Stimulated activated naive B cell treated with anti-CD40 and anti-IgM and Interleukin-4, amounts not matched to agents 10 μg/mL and 1 μg/mL and 100 μg/mL, for 72 hours (primary cell): Measurements from ENCODE around the gene FAM25G.
"Not testable (repeated sequence)": the region's sequence is repeated elsewhere in the genome, so short reads cannot be mapped to it uniquely, and the experiment has no call there.

Experiments used
- ATAC-seq, 2 donors: fragments of 150-1000 bp; cut with Tn5 transposase; replicated peaks; 2 replicates each; pipeline ENCODE4 v1.10.0; 2021; ENCODE audit warnings: moderate library complexity in 1 of 2
- DNase-seq: peaks from one replicate; pipeline ENCODE4 v3.0.0; 2021
- H3K27ac Mint-ChIP-seq: one replicate; pipeline ENCODE4 v1.8.0; 2022; ENCODE audit warnings: mild to moderate bottlenecking, mixed read lengths
- H3K27me3 Mint-ChIP-seq, 2 donors: one replicate each; pipeline ENCODE4 v1.8.0; 2022; ENCODE audit warnings: mixed read lengths in 2 of 2
- H3K36me3 Mint-ChIP-seq, 2 donors: one replicate each; pipeline ENCODE4 v1.8.0; 2022; ENCODE audit warnings: mixed read lengths in 2 of 2, mild to moderate bottlenecking in 1 of 2
- H3K4me1 Mint-ChIP-seq, 2 donors: one replicate each; pipeline ENCODE4 v1.8.0; 2022; ENCODE audit warnings: mixed read lengths in 2 of 2, mild to moderate bottlenecking in 1 of 2
- H3K4me3 Mint-ChIP-seq, 2 donors: one replicate each; pipeline ENCODE4 v1.8.0; 2022; ENCODE audit warnings: mild to moderate bottlenecking in 2 of 2, mixed read lengths in 2 of 2, moderate library complexity in 1 of 2
- H3K9me3 Mint-ChIP-seq, 2 donors: one replicate each; pipeline ENCODE4 v1.8.0; 2022; ENCODE audit warnings: mixed read lengths in 2 of 2, mild to moderate bottlenecking in 1 of 2

Gene FAM25G

DNA sequence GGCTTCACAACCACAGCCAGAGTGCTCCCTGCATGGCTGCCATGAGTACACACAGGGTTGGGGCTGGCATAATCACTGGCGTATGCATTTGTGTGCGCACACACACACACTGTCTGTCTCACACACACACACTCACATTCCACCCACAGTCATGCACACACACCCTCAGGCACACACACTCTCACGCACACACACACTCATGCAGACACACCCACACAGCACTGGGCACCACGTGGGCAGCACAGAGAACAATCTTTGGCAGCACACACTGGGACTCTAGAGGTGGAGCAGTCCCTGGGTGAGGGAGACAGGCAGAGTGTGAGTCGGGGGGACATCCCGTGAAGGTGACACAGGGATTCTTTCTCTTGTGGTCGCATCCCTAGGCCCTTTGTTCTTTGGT is 18.0 kb downstream of the FAM25G start:
- not testable (repeated sequence) for H3K27me3 Mint-ChIP-seq, ATAC-seq, H3K4me1 Mint-ChIP-seq, DNase-seq, H3K4me3 Mint-ChIP-seq, H3K36me3 Mint-ChIP-seq, H3K27ac Mint-ChIP-seq, H3K9me3 Mint-ChIP-seq

DNA sequence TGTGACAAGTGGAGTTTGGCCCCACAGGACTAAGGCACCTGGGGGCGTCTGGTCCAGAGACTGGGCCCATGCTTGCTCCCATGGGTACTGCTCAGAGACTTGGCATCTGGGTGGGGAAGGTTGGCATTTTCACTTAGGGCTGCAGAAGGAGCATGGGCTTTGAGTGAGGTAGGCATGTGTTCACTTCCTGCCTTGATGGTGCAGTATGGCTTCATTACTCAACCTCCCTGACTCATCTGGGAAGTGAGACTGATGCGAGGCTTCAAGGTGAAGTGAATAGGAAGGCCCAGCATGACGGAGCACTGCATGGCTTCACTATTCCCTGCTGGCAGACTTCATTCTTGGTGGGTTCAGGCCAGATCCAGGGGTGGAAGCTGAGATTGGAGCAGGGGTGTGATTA is 18.9 kb downstream of the FAM25G start:
- not testable (repeated sequence) for H3K4me1 Mint-ChIP-seq, H3K27me3 Mint-ChIP-seq, H3K9me3 Mint-ChIP-seq, H3K36me3 Mint-ChIP-seq, DNase-seq, H3K27ac Mint-ChIP-seq, H3K4me3 Mint-ChIP-seq
- peak in 1 of 2 donors; percentile 67 for ATAC-seq

DNA sequence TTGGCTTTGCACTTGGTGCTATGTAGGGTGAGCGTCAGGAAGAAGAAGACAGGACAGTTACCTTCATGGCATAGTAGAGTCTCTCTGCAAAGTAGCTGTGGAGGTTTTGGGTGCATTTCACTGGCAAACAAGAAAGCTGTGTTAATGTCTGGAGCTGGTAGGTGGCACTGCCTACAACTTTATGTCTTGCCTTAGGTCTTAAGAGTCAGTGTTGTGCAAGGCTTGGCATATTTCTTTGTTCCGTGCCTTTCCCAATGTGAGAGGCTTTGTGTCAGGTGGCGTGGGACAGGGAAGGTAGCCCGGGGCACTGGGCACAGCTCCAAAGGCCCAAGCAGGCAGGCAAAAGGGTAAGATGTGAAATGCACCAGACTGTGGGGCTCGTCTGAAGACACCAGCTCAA is 19.4 kb downstream of the FAM25G start:
- H3K27me3 Mint-ChIP-seq, H3K27ac Mint-ChIP-seq, ATAC-seq: not testable (repeated sequence)

DNA sequence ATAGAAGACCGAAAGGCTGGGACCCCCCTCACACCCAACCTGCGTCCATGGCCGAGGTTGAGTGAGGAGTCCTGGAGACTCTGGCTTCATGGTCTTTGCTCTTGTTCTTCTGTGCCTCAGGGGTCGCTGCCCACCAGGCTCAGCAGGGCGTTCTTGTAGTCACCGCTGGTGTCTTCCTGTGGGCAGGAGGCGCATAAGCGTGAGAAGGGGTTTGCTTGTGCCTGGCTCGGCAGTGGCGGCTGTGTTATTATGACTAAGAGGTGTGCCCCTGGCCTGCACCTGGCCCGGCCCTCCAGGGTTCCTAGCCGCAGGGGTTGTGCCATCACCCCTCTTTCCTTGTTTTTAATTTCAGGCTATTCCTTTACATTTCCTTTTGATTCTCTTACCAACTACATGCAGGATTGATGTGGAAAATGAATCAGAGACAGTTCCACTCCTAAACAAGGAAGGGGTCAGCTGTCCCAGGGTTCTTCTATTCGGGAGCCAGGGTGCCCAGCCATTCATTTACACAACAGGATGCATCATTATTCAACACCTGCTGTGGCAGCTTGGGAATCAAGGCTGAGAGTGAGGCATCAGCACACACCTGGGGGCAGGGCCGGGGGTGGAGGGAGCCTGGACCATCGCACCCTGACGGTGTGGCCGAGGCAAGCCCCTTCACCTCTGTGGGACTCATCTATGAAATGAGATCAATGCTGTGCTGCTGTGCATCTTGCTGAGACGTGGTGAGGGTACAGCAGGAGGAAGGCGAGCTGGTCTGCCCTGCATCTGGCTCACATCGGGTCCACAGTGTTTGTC is 22.6 kb downstream of the FAM25G start:
- not testable (repeated sequence) for DNase-seq, H3K27ac Mint-ChIP-seq, H3K4me3 Mint-ChIP-seq, H3K9me3 Mint-ChIP-seq, H3K27me3 Mint-ChIP-seq, H3K4me1 Mint-ChIP-seq, ATAC-seq, H3K36me3 Mint-ChIP-seq

More for the DNA sequence above, 19.4 kb downstream of the FAM25G start:
- H3K36me3 Mint-ChIP-seq, H3K4me1 Mint-ChIP-seq, DNase-seq, H3K9me3 Mint-ChIP-seq, H3K4me3 Mint-ChIP-seq: not testable (repeated sequence)

DNA sequence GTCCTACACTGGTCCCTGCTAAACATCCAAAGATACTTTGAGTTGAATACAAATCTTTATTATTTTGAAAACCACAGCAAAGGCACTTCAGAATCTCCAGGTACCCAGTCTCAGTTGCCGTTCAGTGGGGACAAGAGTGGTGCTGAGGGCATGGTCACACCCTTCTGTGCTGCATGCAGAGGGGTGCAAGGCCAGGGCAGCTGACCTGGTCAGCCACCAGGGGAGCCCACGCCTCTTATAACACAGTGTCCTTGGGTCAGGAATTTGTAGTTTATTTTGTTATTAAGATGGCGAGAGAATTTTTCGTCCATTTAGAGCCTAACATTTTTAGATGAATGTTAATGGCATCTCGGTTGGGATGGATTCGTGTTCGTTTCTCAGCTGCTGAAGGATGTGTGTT is 23.5 kb downstream of the FAM25G start:
- not testable (repeated sequence) for H3K27ac Mint-ChIP-seq, H3K27me3 Mint-ChIP-seq, H3K4me3 Mint-ChIP-seq, ATAC-seq, DNase-seq, H3K9me3 Mint-ChIP-seq, H3K36me3 Mint-ChIP-seq, H3K4me1 Mint-ChIP-seq

DNA sequence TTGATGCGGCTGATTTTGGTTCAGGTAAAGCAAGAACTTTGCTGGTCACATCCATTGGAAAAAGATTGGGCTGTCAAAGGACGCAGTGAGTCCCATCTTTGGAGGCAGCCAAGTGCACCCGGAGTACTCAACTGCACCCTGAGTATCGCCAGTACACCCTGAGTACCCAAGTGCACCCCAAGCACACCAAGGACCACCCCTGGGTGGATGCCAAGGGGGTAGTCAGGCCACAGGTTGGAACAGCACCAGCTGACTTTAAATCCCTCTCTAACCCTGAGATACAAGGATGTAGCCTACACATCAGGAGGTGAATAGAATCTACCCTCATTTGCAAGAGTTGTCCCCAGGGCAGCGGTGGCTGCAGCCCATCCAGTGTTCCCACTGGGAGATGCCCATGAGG is 24.0 kb downstream of the FAM25G start:
- ATAC-seq, H3K27ac Mint-ChIP-seq, H3K4me3 Mint-ChIP-seq, H3K27me3 Mint-ChIP-seq, H3K4me1 Mint-ChIP-seq, DNase-seq, H3K9me3 Mint-ChIP-seq, H3K36me3 Mint-ChIP-seq: not testable (repeated sequence)

DNA sequence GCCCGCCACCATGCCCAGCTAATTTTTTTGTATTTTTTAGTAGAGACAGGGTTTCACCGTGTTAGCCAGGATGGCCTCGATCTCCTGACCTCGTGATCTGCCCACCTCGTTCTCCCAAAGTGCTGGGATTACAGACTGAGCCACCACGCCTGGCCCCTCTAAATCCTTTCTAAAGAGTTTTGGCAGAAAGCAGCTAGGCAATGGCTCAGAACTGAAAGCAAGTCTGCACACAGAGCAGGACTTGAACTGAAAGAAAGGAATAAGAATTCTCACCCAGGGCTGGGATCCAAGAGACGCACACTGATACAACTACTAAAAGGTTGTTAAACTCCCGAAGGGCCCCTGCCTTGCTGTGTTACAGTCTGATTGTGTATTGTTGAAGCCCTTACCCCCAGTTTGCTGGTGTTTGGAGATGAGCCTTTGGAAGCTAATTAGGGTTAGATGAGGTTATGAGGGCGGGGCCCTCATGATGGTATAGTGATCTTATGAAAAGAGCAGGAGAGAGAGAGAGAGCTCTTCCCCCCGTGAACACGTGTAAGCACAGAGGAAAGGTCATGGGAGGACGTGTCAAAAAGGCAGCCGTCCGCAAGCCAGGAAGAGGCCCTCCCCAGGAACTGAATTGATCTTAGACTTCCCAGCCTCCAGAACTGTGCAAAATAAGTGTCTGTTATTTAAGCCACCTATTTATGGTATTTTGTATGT is 26.1 kb downstream of the FAM25G start:
- not testable (repeated sequence) for ATAC-seq, H3K4me3 Mint-ChIP-seq, DNase-seq, H3K4me1 Mint-ChIP-seq, H3K9me3 Mint-ChIP-seq, H3K27me3 Mint-ChIP-seq, H3K36me3 Mint-ChIP-seq, H3K27ac Mint-ChIP-seq

DNA sequence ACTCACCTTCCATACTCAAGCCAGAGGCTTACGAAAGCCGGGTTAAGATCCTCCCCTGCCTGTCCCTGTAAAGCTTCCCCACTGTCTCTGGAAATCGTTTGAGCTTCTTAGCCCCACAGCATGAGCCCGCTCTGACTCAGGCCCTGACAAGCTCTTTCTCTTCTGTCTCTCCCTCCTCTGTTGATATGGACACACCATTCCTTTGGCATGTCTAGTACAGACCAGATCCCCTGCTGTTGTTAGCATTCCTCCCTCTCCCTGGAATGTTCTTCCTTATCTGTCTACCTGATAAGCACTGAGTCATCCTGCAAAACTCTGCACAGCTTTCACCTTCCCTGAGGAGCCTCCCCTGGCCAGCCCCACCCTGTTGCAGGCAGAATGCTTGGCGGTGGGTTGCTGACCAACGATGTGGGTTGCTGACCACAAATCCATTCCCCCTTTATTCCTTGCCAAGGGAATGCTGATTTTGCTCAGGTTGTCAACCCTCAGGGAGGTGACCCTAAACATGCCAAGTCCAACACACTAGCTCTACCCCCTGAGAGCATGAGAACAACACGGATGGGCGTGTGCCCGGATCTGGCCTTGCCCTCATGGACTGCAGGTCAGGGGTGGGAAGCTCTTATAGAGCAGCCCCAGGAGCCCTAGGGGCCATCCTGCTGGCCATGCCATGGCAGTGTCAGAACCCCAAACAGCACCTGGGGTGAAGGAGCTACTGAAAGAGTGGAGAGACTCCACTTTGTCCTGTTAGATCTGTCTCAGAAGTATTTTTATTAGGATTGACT is 28.7 kb downstream of the FAM25G start:
- not testable (repeated sequence) for H3K27ac Mint-ChIP-seq, H3K9me3 Mint-ChIP-seq, H3K4me1 Mint-ChIP-seq, H3K4me3 Mint-ChIP-seq, H3K27me3 Mint-ChIP-seq, ATAC-seq, DNase-seq, H3K36me3 Mint-ChIP-seq

DNA sequence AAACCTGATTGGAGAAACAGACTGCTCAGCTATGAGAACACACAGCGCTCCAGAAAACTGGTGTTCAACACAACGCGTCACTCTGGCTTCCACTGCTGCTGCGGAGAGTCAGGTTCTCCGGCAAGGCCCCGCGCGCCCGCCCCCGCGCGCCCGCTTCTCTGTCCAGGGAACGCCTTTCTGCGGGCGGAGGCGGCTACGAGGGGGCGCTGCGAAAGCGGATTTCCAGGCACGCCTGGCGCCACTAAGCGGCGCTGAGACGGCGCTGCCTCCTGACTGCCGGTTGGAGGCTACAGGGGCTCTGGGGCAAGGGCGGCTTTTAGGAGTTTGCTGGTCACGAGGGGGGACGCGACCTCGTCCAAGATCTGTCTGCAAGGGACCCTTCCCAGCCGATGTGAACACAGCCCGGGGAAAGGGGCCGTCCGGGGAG is 30.2 kb downstream of the FAM25G start:
- H3K4me1 Mint-ChIP-seq, H3K36me3 Mint-ChIP-seq, H3K27me3 Mint-ChIP-seq, H3K27ac Mint-ChIP-seq, DNase-seq, H3K9me3 Mint-ChIP-seq: not testable (repeated sequence)
- ATAC-seq: peak; percentile 72 to 79
- peak overlapping the region; percentile 53 to 75 for H3K4me3 Mint-ChIP-seq

DNA sequence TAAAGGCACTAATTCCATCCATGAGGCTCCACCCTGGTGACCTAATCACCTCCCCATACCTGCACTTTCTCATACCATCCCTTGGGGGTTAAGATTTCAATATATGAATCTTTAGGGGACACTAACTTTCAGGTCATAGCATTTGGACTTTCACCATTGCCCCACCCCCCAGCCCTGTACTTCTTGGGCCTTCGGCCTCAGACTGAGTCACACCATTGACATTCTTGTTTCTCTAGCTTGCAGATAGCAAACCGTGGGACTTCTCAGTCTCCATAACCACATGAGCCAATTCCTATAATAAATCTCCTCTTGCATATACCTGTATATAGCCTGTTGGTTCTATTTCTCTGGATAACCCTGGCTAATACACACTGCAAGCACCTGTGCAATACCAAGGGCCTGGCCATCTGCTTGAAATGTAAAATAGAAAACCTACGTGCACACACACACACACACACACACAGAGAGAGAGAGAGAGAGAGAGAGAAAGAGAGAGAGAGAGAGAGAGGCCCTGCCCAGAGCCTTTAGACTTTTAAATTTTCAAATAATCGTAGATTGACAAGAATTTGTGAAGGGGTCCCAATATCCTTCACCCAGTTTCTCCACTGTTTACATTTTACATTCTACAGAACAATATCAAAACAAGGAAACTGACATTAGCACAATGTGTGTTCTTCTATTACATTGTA is 32.9 kb downstream of the FAM25G start:
- peaks cover 5 to 9% of the 10 kb centered on the region in 2 donors for H3K4me1 Mint-ChIP-seq
- ATAC-seq (no peak), DNase-seq (no peak)
- no peak overlapping the region for H3K4me3 Mint-ChIP-seq
- no peaks in the 10 kb centered on the region for H3K36me3 Mint-ChIP-seq
- H3K9me3 Mint-ChIP-seq: no peaks in the 10 kb centered on the region
- no peak overlapping the region for H3K27ac Mint-ChIP-seq
- peaks cover 5 to 9% of the 10 kb centered on the region in 2 donors for H3K27me3 Mint-ChIP-seq

DNA sequence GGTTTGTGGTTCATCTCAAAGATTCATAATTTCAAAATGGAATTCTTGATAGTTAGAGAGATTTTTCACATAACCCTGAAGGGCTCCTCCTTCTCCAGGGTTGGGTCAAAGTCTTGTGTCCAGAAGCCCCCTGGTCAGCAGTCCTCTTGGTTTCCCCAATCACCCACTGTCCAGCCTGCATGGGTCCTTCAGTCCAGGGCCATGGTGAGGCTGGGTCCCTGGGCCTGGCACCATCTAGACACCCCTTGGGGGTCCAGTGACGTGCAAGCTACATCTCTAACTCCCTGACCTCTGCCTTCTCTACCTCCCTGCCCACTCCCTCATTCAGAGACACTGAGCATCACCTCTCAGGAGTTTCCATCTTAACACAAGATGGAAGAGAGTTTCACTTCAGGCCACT is 33.7 kb downstream of the FAM25G start:
- H3K4me1 Mint-ChIP-seq: peaks cover 8 to 9% of the 10 kb centered on the region in 2 donors
- no peak overlapping the region for H3K27ac Mint-ChIP-seq
- ATAC-seq: no peak
- DNase-seq: no peak
- no peaks in the 10 kb centered on the region for H3K9me3 Mint-ChIP-seq
- H3K27me3 Mint-ChIP-seq: peaks cover 9% of the 10 kb centered on the region in 2 donors
- no peak overlapping the region for H3K4me3 Mint-ChIP-seq
- no peaks in the 10 kb centered on the region for H3K36me3 Mint-ChIP-seq

DNA sequence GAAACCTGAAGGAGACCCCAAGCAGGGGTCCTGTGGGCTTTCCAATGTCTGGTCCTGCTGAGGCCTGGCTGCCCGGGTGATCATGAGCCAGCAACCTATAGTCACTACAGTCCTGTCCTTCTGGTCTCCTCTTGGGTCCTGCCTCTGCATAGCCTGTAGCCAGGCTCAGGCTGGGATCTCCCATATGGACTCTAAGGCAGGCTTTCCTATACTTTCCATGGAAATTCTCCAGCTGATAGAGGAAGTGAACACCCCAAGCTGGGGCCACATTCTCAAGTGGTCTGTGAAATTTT is 34.0 kb downstream of the FAM25G start:
- no peak for ATAC-seq
- peaks cover 9 to 11% of the 10 kb centered on the region in 2 donors for H3K27me3 Mint-ChIP-seq
- no peaks in the 10 kb centered on the region for H3K9me3 Mint-ChIP-seq
- no peaks in the 10 kb centered on the region for H3K36me3 Mint-ChIP-seq
- no peak for DNase-seq
- no peak overlapping the region for H3K27ac Mint-ChIP-seq
- peaks cover 8 to 9% of the 10 kb centered on the region in 2 donors for H3K4me1 Mint-ChIP-seq
- no peak overlapping the region for H3K4me3 Mint-ChIP-seq

DNA sequence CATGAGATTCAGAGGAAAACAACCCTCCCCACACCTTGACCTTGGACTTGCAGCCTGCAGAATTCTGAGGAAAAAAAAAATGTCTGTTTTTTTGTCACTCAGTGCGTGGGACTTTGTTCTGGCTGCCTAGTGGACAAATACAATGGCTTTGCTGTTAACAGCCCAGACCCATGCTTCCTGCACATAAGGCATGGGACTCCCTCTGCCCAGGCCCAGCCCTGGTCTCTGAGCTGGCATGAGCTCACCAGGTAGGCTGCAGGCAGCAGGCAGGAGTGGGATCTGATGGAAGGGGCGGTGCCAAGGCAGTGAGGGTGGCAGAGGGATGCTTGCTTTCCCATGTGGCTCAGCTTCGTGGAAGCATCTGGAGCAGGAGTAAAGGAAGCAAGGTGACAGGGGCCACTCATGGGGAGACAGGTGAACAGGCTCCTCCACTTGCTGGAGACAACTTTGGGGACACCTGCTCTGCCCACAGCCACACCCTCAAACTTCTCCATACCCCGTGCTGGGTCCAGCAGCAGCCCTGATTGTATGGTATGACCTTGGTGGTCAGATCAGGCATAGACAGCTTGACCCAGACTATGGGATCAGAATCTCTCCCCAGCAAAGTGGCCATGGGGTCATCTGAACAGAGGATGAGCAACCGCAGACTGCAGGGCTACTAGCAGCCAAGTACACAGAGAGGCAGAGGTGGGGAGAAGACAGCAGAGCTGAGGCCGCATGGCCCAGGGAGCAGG is 34.5 kb downstream of the FAM25G start:
- DNase-seq: no peak
- Mint-ChIP-seq H3K4me3 (no peak overlapping the region), H3K36me3 (no peaks in the 10 kb centered on the region), H3K27me3 (peaks cover 9 to 15% of the 10 kb centered on the region in 2 donors), H3K9me3 (no peaks in the 10 kb centered on the region), H3K4me1 (peaks cover 8 to 9% of the 10 kb centered on the region in 2 donors), H3K27ac (no peak overlapping the region)
- ATAC-seq: no peak
